Pulmonary artery endothelial cell (primary cell): ENCODE measurements around the gene KCNIP3. TPM values are rescaled to one million over a fixed set of nuclear protein-coding genes. Genes with fewer than 3 reads are reported as not detected.
"Not testable (repeated sequence)": the region's sequence is repeated elsewhere in the genome, so short reads cannot be mapped to it uniquely, and the experiment has no call there.

Source experiments
- DNase-seq: peaks from one replicate; pipeline ENCODE4 v3.0.0-alpha.2; 2011; ENCODE audit warnings: low read depth, low spot score
- total RNA-seq: library from RNA; depleted of rRNA; stranded (reverse); fragments of >200 nt; gene quantifications from 2 replicates; pipeline ENCODE4 v1.2.3, GENCODE V29; 2014

KCNIP3 gene
- total RNA-seq, 1 donor from 2014 or later, result 0.33 TPM

DNA sequence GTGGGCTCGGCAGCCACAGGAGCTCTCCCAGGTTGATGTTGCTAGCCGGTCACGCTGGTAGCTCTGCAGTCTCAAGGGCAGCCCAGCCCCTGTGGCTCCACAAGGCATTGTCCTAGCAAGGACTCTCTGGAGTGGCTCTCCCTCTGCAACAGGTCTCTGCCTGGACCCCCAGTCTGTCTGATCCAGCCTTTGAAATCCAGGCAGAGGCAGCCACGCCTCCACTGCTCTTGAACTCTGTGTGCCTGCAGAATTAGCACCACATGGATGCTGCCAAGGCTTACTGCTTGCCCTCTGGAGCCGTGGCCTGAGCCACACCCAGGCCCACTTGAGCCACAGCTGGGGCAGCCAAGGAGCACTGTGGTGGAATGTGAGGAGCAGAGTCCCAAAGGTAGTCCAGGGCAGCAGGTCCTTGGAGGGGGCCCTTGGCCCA lies 62.4 kb downstream of the KCNIP3 start:
- no peak for DNase-seq

GRCh38 chr2:95361216-95361980 lies 64.3 kb downstream of the KCNIP3 start:
- DNase-seq, result no peak

DNA sequence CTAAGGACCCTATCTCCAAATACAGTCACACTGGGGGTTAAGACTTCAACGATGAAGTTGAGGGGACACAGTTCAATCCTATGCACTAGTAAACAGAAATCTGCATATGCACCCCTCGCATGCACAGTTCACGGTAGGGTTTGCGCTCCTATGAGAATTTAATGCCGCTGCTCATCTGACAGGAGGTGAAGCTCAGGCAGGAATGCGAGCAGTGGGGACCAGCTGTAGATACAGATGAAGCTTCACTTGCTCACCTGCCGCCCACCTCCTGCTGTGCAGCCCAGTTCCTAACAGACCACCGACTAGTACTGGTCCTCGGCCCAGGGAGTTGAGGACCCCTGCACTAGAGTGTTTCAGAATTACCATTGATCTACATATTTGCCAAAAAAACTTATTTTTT lies 65.3 kb downstream of the KCNIP3 start:
- DNase-seq, result no peak

DNA sequence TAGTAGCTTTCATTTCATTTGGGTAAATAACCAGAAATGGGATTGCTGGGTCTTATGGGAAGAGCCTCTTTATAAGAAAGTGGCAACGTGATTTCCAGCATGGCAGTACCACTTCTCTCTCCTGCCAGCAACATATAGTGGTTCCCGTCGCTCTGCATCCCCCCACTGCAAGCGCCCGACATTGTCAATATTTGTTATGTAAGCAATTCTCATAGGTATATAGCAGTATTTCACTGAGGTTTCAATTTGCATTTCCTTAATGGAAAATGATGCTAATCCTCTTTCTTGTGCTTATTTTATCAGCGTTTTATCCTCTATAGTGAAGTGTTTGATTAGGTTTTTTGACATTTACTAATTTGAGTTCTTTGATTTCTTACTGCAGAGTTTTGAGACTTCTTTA lies 69.4 kb downstream of the KCNIP3 start:
- no peak for DNase-seq

DNA sequence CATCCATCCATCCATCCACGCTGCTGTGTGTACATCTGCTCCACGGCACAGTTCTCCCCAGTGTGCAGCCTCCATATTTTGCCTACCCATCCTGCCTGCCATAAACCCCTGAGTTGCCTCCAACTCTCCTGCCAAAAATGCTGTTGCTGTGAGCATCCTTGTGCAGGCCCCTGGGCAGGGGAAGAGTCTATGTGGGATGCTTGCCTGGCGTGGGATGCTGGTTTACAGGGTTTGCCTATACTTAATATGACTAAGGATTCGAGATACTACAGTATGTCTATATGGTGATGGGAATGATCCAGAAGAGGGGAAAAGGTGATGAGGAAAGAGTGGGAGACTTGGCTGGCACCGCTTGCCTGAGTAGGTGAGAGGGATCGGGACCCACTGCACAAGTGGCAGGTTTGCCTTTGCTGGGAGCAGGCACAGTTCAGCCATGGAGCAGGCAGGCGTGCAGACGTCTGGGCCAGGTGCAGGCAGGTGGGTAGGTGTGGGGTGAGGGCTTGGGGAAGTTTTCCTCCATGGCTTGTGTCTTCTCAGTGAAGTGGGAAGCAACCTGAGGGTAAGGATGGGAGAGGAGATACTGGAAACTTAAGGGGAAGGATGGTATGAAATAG lies 75.2 kb downstream of the KCNIP3 start:
- no peak for DNase-seq

DNA sequence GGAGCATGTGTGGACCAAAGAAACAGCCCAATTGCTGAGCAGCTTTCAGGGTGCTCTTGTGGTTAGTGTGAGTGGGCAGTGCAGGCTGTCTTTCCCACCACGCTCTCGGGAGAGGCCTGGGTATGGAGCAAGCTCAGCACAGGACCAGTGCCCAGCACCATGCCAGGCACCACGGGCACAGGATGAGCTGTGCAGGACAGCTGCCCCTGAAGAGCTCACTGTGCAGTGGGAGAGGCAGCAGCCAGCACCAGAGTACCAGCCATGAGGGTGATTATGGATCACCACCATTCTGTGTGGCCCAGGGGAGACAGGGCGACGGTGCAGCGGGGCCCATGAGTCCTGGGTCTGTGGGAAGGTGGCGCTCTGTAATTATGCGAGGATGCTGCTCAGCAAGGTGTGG lies 75.7 kb downstream of the KCNIP3 start:
- DNase-seq, result no peak

GRCh38 chr2:95374029-95374428 lies 76.9 kb downstream of the KCNIP3 start:
- DNase-seq, result no peak

GRCh38 chr2:95374451-95374920 lies 77.3 kb downstream of the KCNIP3 start:
- DNase-seq, result no peak

- DNase-seq, result no peak
These were observed 77.8 kb downstream of the KCNIP3 start for GRCh38 chr2:95374921-95375471.

DNA sequence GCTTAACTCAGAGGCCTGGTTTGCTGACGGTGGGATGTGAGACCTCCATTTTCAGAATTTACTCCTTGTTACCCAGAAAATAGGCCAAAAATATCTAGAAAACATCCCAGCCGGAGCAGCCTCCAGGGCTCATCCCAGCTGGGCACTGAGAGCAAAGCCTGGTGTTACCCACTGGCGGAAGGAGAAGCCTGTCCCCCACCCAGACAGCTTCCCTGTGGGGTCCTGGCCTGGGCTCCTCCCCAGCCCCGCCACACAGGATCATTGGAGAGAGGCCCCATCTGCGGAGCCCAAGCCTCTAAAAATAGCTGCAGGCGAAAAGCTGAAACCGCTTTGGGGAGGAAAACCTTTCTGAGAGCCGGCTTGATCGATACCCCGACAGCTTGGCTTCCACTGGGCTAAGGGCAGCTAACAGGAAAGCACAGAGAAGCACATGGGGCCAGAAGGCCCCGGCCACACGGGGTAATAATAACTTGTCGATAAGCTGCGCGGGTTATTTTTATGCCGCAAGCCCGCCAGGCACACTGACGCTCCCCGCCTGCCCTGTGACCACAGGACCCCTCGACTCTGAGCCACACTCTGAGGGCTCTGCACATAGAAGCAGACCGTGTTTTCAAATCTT lies 78.5 kb downstream of the KCNIP3 start:
- DNase-seq, result no peak

DNA sequence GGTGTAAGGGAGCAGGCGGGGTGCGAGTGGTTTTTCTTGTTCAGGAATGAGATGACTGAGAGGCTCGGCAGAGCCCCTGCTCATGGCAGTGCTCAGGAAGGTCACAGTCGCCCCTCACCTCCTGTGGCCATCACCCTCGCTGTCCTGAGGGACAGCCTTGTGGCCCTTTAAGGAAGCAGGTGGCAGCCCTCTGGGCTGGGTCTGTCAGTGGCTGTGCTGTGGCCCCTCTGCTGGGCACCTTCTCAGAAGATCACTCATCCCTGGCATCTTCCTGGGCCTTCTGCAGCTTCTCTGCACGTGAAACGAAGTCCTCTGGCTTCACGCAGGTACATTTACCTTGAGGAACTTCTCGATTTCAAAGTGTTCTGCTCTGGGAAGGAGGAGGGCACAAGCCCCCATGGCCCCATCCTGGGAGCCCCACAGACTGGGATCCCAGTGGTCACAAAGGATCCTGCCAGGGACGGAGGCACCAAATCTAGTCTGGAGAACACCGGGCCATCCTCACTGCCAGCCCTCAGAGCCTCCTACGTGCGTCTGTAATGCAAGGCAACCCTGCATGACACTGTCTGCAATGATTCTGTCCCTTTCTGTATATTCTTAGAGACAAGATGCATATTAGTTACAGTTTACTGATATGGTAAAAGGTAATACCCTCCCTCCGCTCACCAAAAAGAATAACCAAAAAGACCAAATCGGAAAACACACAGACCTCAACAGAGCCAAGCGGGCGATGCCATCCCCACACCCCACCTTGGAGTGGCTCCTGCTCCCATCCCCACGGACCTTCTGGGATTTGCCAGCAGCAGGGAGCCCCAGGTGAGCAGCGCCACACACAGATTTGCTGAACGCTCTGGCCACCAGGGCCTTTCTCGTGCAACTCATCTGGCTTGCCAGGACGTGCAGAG lies 79.4 kb downstream of the KCNIP3 start:
- no peak for DNase-seq

GRCh38 chr2:95377216-95378123 lies 80.3 kb downstream of the KCNIP3 start:
- DNase-seq, result no peak

DNA sequence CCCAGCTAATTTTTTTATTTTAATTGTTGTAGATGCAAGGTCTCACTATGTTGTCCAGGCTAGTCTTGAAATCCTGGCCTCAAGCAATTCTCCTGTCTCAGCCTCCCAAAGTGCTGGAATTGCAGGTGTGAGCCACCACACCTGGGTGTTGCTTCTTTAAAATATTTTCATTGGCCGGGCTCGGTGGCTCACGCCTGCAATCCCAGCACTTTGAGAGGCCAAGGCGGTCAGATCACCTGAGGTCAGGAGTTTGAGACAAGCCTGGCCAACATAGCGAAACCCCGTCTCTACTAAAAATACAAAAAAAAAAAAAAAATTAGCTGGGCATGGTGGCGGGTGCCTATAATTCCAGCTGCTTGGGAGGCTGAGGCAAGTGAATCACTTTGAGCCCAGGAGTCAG lies 81.1 kb downstream of the KCNIP3 start:
- not testable (repeated sequence) for DNase-seq

- no peak for DNase-seq
These were observed 82.3 kb downstream of the KCNIP3 start for GRCh38 chr2:95379371-95379831.

GRCh38 chr2:95380280-95380679 lies 83.1 kb downstream of the KCNIP3 start:
- no peak for DNase-seq

DNA sequence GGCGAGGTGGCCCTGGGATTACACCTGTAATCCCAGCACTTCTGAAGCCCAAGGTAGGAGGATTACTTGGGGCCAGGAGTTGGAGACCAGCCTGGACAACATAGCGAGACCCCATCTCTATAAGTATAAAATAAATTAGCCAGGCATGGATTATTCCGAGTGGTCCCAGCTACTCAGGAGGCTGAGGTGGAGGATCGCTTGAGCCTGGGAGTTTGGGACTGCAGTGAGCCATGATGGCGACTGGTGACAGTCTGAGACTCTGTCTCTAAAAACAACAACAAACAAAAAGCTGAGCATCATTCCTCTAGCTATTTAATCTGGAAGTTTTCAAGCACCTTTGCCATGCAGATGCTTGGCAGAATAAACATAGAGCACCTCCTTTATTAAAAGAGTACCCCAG lies 83.6 kb downstream of the KCNIP3 start:
- DNase-seq, result no peak

DNA sequence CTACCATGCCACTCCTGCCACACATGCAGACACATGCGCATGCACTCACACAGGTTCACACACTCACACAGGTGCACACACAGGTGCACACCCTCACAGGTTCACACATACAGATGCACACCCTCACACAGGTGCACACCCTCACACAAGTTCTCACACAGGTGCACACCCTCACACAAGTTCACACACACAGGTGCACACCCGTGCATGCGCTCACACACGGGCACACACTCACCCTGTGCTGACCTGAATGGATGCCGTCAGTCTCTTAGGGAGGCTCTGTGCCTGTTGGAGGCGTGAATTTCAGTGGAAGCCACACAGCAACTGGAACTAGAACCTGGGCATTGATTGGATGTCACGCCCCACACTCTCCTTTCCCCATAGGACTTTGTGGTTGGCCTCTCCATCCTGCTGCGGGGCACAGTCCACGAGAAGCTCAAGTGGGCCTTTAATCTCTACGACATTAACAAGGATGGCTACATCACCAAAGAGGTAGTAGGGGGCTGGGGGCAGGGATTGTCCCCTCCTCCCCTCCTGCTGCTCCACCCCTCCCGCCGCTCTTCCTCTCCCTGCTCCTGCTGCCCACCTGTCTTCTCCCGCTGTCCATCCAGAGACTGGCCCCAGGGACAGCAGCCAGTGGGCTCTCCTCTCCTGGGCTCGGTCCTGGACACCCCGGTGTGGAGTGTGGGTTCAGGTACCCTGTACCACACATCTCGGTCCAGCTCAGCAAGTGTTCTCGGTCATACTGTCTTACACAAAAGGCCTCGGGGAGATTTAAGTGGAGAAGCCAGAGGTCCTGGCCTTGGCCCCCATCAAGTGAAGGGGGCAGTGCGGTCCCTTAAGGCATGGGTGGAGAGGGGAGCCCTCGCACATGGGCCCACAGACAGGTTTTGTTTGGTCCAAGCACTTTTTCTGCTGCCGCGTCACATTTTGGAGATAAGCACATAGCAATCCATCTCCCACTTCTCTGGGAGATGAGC lies 84.4 kb downstream of the KCNIP3 start:
- no peak for DNase-seq

DNA sequence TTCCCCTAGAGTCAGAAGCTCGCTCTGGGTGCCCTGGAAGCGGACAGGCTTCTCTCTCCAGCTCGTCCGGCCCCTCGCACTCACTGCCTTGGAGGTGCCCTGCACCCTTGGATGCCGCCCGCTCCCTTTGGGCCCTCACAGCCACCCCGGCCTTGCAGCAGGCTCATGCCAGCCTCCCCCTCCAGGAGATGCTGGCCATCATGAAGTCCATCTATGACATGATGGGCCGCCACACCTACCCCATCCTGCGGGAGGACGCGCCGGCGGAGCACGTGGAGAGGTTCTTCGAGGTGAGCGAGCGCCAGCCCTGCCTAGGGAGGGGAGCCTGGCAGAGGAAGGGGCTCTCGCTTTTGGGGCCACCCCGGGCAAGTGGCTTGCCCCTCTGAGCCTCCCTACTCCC lies 85.0 kb downstream of the KCNIP3 start:
- no peak for DNase-seq
